GM18502 (cell line): ENCODE results near the gene LONP1.
"Not testable (repeated sequence)": the region's sequence is repeated elsewhere in the genome, so short reads cannot be mapped to it uniquely, and the experiment has no call there.

Experiments used
- ATAC-seq: cut with Tn5 transposase; IDR thresholded peaks from one replicate; pipeline ENCODE4 v1.9.1; 2021; ENCODE audit warnings: mild to moderate bottlenecking; ENCODE audit not compliant: unreplicated experiment, poor library complexity

The LONP1 gene, protein sequence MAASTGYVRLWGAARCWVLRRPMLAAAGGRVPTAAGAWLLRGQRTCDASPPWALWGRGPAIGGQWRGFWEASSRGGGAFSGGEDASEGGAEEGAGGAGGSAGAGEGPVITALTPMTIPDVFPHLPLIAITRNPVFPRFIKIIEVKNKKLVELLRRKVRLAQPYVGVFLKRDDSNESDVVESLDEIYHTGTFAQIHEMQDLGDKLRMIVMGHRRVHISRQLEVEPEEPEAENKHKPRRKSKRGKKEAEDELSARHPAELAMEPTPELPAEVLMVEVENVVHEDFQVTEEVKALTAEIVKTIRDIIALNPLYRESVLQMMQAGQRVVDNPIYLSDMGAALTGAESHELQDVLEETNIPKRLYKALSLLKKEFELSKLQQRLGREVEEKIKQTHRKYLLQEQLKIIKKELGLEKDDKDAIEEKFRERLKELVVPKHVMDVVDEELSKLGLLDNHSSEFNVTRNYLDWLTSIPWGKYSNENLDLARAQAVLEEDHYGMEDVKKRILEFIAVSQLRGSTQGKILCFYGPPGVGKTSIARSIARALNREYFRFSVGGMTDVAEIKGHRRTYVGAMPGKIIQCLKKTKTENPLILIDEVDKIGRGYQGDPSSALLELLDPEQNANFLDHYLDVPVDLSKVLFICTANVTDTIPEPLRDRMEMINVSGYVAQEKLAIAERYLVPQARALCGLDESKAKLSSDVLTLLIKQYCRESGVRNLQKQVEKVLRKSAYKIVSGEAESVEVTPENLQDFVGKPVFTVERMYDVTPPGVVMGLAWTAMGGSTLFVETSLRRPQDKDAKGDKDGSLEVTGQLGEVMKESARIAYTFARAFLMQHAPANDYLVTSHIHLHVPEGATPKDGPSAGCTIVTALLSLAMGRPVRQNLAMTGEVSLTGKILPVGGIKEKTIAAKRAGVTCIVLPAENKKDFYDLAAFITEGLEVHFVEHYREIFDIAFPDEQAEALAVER

DNA sequence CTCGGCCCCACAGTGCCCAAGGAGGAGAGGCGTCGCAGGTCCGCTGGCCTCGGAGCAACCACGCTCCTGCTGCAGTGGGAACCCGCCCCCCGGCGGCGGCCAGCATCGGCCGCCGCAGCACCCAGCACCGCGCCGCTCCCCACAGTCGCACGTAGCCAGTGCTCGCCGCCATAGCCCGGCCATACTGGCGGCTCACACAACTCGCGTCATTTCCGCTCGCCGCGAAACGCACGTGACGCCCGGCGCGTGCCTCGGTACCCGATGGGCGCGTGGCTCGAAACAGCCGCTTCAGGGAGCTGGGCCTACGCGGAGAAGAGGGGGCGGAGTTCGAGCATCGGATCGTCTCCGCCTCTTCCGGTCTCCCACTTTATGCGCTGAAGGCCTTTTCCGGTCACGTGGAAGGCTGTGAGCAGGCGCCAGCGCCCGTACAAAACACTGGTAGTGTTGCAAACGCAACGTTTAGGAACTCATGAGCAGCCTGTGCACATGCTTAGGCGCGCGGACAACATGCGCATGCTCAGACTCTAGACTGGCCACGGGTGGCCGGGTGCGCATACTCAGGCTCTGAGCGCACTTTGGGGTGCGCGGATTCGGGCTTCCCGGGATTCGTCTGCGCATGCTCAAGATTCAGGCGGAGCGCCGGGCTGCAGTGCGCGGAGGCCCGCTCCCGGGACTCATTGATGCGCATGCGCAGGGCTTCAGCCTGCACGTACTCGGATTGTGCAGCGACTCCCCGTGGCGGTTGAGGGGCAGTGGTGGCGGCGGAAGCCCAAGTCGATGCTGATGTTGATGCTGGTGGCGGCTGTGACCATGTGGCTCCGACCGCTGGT is at the start of gene LONP1, which contains the start of gene CATSPERD:
Gene LONP1 (minus strand): TSS at position 186 of the 830 bp plus-strand sequence. CDS start 14 bp downstream, at position 172.
Gene CATSPERD (plus strand): TSS at position 677 of the 830 bp plus-strand sequence. CDS start 101 bp downstream, at position 778.
- peak; percentile 80 for ATAC-seq

DNA sequence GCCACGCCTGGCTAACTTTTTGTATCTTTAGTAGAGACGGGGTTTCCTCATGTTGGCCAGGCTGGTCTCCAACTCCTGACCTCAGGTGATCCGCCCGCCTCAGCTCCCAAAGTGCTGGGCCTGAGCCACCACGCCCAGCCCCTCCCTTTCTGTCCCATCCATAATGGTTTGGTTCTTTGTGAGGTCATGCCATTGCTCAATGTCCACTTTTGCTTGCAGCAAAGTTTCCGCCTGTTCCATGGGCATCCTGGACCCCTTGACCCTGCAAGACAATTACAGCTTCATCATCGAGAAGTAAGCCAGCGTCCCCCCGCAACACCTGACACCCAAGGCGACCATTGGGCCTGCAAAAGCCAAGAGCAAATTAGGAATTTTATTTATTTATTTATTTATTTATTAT is 48.0 kb upstream of the LONP1 start:
- no peak for ATAC-seq

DNA sequence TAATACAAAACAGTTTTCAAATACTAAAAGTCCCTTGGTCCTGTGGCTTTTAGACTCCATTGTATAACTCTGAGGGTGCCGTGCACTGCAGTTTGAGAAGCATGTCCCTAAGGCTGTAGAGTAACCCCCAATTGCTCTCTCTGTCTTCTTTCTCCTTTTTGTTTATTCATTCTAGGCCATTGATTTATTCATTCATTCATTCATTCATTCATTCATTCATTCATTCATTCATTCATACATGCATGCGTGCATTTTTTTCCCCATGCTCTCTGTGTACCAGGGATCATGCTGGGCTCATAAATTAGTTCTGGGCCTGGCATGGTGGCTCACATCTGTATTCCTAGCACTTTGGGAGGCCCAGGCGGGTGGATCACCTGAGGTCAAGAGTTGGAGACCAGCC is 45.3 kb upstream of the LONP1 start:
- ATAC-seq = no peak

DNA sequence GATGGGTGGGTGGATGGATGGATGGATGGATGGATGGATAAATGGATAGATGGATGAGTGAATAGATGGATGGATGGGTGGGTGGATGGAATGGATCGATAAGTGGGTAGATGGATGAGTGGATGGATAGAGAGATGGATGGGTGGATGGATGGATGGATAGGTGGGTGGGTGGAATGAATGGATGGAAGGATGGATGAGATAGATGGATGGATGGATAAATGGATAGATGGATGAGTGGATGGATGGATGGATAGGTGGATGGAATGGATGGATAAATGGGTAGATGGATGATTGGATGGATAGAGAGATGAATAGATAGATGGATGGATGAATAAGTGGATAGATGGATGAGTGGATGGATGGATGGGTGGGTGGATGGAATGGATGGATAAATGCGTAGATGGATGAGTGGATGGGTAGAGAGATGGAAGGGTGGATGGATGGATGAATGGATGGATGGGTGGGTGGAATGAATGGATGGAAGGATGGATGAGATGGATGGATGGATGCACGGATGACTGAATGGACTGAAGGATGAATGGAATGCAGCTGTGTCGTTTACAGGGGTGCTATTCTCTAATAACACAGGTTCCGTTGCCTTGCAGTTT is 42.8 kb upstream of the LONP1 start:
- no peak for ATAC-seq

DNA sequence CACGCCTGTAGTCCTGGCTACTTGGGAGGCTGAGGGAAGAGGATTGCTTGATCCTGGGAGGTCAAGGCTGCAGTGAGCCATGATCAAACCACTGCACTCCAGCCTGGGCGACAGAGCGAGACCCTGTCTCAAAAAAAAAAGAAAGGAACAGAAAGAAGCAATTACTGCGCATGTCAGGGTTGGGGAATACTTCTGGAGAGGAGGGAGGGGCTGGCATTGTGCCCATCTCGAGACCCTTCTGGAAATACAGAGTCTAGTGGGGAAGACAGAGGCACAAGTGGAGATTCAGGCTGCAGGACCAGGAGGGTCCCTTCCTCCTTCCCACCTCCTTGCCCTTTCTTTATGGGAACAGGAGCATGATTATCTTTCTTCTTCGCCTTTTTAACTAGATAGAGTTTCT is 33.8 kb upstream of the LONP1 start:
- ATAC-seq = no peak

DNA sequence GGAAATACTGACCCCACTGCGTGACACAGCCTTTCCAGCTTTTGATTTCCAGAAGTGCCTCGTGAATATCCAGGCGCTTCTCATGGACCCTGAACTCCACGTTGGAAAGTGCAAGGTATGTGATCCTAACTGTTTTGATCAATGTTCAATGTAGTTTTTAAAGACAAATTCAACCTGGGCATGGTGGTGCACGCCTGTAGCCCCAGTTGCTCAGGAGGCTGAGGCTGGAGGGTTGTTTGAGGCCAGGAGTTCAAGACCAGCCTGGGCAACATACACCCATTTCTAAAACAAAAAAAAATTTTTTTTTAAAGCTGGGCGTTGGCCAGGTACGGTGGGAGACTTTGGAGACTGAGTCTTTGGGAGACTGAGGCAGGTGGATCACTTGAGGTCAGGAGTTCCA is 31.8 kb upstream of the LONP1 start:
- no peak for ATAC-seq

DNA sequence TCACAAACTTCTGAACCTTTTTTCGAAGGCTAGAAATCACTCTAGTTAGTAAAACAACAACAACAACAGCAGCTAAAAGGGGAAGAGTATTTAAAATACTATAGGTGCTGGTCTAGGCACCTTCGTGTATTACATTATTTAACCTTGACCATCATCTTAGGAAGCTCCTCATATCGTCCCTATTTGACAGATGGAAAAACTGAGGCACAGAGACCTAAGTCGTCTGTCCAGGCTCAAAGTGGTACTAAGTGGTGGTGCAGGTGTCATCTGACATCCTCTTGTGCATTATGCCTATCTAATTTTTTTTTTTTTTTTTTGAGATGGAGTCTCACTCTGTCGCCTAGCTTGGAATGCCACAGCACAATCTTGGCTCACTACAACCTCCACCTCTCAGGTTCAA is 29.6 kb upstream of the LONP1 start:
- no peak for ATAC-seq

DNA sequence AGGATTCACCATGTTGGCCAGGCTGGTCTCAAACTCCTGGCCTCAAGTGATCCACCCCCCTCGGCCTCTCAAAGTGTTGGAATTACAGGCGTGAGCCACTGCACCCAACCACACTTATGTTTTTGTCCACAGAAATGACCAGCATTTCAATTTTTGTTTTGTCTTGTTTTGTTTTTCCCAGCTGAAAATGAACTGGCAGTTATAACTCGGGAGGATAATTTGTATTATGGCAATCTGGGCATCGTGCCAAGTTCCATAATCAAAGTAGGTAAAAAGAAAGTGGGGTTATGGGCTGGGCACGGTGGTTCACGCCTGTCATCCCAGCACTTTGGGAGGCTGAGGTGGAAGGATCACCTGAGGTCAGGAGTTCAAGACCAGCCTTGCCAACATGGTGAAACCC is 29.0 kb upstream of the LONP1 start:
- ATAC-seq = not testable (repeated sequence)

DNA sequence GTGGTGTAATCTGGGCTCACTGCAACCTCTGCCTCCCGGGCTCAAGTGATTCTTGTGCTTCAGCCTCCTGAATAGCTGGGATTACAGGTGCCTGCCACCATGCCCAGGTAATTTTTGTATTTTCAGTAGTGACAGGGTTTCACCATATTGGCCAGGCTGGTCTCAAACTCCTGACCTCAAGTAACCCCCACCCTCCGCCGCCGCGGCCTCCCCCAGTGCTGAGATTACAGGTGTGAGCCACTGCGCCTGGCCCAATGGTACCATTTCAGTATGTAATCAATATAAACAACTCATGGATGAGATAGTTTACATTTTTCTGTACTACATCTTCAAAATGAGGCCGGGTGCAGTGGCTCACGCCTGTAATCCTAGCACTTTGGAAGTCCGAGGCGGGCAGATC is 25.1 kb upstream of the LONP1 start:
- not testable (repeated sequence) for ATAC-seq

DNA sequence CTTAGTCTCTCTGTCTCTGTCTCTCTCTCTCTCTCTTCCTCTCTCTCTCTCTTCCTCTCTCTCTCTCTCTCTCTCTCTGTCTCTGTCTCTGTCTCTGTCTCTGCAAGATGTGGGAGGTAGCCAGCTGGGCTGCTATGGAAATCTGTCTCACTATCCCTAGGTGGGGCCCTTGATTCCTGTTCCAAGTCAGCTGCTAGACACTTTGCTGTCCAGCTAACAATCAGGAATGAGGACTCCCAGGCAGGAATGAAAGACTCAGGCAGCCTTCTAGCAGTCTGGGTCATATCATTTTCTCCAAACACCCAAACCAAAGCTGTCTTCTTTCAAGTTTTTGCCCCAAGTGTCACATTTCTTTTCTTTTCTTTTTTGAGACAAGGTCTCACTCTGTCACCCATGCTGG is 23.7 kb upstream of the LONP1 start:
- no peak for ATAC-seq

DNA sequence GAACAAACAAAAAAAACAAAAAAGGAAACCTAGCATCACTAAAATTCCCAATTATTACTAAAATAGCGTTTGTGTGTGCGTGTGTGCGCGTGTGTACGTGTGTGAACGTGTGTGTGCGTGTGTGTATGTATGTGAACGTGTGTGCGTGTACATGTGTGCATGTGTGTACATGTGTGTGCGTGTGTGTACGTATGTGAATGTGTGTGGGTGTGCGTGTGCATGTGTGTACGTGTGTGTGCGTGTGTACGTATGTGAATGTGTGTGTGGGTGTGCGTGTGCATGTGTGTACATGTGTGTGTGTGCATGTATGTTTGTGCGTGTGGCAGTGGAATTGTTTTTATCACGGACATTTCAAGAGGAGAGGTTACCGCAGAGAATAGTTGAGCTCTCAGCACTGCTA is 22.1 kb upstream of the LONP1 start:
- ATAC-seq = no peak

DNA sequence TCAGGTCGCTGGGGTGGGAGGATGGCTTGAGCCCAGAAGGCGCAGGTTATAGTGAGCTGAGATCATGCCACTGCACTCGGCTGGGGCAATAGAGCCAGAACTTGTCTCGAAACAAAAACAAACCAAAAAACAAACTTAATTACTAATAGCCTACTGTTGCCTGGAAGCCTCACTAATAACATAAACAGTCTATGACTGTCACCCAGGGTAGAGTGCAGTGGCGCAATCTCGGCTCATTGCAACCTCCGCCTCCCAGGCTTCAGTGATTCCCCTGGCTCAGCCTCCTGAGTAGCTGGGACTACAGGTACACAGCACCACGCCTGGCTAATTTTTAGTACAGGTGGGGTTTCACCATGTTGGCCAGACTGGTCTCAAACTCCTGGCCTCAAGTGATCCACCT is 18.5 kb upstream of the LONP1 start:
- no peak for ATAC-seq

DNA sequence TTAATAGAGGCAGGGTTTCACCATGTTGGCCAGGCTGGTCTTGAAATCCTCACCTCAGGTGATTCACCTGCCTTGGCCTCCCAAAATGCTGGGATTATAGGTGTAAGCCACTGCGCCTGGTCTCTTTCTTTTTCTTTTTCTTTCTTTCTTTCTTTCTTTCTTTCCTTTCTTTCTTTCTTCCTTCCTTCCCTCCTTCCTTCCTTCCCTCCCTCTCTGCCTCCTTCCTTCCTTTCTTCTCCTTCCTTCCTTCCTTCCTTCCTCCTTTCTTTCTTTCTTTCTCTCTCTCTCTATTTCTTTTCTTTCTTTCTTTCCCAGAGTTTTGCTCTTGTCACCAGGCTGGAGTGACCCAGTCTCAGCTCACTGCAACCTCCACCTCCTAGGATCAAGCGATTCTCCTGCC is 13.2 kb upstream of the LONP1 start:
- not testable (repeated sequence) for ATAC-seq

DNA sequence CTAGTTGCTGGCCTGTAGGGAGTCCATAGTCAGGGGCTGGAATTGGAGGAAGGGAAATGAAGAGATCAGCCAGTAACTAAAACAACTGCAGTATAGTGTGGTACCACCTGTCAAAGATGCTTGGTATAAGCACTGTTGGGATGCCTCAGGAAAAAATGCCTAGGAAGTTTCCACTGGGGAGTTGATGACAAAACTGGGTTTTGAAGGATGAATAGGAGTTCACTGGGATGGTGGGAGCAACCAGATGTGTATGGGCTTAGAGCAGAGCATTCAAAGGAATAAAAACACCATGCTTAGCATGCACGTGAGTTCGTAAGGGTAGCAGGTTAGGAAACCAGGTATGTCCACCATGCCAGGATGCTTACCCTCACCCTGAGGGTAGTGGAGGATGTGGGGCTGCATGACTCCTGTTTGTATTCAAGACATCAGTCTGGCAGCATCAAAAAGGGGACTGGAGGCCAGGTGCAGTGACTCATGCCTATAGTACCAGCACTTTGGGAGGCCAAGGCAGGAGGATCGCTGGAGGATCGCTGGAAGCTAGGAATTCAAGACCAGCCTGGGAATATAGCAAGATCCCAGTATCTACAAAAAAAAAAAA is 7.6 kb upstream of the LONP1 start:
- no peak for ATAC-seq

DNA sequence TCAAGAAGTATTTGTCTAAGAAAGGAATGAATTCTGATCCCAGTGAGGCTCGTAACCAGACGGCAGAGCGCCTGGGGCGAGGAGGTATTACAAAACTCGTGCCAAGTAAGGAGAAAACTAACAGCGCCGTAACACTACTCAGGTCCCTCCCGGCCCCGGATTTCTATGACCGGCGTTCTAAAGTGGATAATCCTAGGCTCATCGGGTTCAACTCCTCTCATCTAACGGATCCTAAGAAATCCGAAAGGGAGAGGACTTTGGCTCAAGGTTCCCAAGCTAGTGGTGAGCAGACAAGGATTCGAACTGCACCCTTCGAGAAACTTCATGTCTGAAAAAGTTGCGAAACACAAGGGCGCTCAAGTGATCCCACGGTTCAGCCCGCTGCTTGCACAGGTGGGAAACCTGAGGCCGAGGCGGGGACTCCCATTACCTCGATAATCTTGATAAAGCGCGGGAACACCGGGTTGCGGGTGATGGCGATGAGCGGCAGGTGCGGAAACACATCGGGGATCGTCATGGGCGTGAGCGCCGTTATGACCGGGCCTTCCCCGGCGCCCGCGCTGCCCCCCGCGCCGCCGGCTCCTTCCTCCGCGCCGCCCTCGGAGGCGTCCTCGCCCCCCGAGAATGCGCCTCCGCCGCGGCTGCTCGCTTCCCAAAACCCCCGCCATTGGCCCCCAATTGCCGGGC is 529 bp downstream of the LONP1 start:
- ATAC-seq = peak; percentile 8

DNA sequence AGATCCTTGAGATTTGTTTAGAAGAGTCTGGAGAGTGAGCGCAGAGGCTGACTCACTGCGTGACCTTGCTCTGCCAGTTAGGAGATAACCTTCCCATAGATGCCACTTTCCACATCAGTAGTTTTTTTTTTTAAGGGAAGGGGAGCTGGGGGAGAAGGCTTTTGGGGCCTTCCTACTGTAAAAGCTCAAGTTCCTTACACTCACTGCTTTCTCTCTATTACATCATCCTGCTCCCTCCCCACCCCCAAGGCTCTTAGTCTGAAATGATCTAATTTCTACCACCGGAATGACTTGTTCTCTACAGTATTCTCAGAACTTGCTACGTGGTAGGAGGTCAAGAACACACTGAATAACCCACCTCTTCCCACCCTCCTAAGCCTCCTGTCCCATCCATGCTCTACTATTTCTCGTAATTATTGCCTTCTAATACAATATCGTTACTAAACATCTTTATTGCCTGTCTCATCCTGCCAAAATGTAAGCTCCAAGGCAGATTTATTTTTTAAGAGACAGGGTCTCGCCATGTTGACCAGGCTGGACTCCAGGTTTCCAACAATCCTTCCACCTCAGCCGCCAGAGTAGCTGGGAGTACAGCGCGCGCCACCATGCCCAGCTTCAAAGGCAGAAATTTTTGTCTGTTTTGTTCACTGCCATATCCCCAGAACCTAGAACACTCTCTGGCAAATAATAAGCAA is 1.2 kb downstream of the LONP1 start:
- no peak for ATAC-seq

DNA sequence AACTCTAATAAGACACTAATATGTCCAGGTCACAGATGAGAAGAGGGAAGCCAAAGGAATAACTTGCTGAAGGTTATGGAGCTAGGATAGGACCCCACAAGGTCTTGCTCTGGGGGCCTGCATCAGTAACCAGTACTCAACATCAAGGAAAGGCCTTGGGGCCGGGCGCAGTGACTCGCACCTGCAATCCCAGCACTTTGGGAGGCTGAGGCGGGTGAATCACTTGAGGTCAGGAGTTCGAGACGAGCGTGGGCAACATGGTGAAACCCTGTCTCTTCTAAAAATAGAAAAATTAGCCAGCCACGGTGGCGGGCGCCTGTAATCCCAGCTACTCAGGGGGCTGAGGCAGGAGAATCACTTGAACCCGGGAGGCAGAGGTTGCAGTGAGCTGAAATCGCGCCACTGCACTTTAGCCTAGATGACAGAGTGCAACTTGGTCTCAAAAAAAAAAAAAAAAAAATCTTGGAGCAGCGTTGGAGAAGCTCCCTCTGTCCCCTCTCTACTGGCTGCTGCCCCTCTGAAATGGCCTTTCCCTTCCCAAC is 1.8 kb downstream of the LONP1 start:
- no peak for ATAC-seq
